Measurements from ENCODE around the gene HNRNPM. TPM values are rescaled to one million over a fixed set of nuclear protein-coding genes. Genes with fewer than 3 reads are reported as not detected.

HNRNPM gene
- total RNA-seq, 1 experiment from 2014 or later = 468 TPM

GRCh38 chr19:8481616-8482015, 36.8 kb downstream of the HNRNPM start:
- peaks cover 2% of the 10 kb centered on the region for H4K20me1 ChIP-seq (ENCODE audit: control insufficient read depth, insufficient read depth, insufficient read length)
- no peaks in the 10 kb centered on the region for H3K4me1 ChIP-seq (ENCODE audit: insufficient read depth, low read length)
- Mint-ChIP-seq H3K4me1 (peaks cover 6% of the 10 kb centered on the region in 2 experiments; a peak in 1 of 4 replicates), H3K9me3 (no peaks in the 10 kb centered on the region), H3K27me3 (ENCODE audit: low read depth) (no peaks in the 10 kb centered on the region; the same call in 1 of the 2 replicates), H3K27ac (peak overlapping the region in 2 of 3 experiments; percentile 80 to 88; a peak in 4 of 7 replicates), H3K36me3 (ENCODE audit: insufficient read depth in 1 of 3, low read depth in 3 of 3) (peaks cover 41 to 87% (median 85%) of the 10 kb centered on the region in 3 experiments; a peak in 6 of 7 replicates), H3K4me3 (no peak overlapping the region)
- no peak overlapping the region for H2BK15ac ChIP-seq (ENCODE audit: low read depth, low read length)
- no peak overlapping the region for H3K18ac ChIP-seq (ENCODE audit: insufficient read length, low read depth, low read length)
- H2AK5ac ChIP-seq (ENCODE audit: insufficient read length, low read length) = no peak overlapping the region
- H2BK120ac ChIP-seq (ENCODE audit: low read depth, low read length, poor library complexity, severe bottlenecking) = no peak overlapping the region
- H3T11ph ChIP-seq (ENCODE audit: low read length) = no peak overlapping the region
- no peak overlapping the region for H3K9ac ChIP-seq (ENCODE audit: extremely low read depth, insufficient read length, low read length)
- no peak overlapping the region for H4K5ac ChIP-seq (ENCODE audit: insufficient read length, low read depth, low read length)
- no peak overlapping the region for H3K14ac ChIP-seq (ENCODE audit: insufficient read depth, low read length)
- no peak overlapping the region for H4K8ac ChIP-seq (replicated peaks; ENCODE audit: insufficient read length, low read depth, low read length)
- H3K4ac ChIP-seq (ENCODE audit: low read depth, low read length) = no peak overlapping the region
- no peak overlapping the region for H3K23ac ChIP-seq (ENCODE audit: insufficient read length, low read depth, low read length)
- H2BK12ac ChIP-seq (ENCODE audit: insufficient read length, low read depth, low read length) = no peak overlapping the region
- WGBS (ENCODE audit: extremely low coverage, insufficient read length, low lambda C conversion rate) = no CpG with 5 or more reads among the region's 6 CpGs
- no peak for DNase-seq
- H3K56ac ChIP-seq (ENCODE audit: insufficient read length, low read depth, low read length) = no peak overlapping the region
- no peak overlapping the region for H2AFZ ChIP-seq (ENCODE audit: low read length)
- no peak overlapping the region for H2BK5ac ChIP-seq (ENCODE audit: insufficient read length, low read length)
- no peaks in the 10 kb centered on the region for H3K23me2 ChIP-seq (ENCODE audit: insufficient read length, low read depth, low read length, poor library complexity, severe bottlenecking)
- no peak overlapping the region for H2BK20ac ChIP-seq (ENCODE audit: low read depth, low read length, poor library complexity, severe bottlenecking)
- no peak for TF ChIP-seq CTCF (conservative IDR thresholded peaks at IDR 0.05)
- no peaks in the 10 kb centered on the region for H3K27me3 ChIP-seq (ENCODE audit: insufficient read depth, low read length)
- H3K27ac ChIP-seq (ENCODE audit: insufficient read length, low read depth, low read length) = no peak overlapping the region
- H3K79me1 ChIP-seq (ENCODE audit: insufficient read depth, low read depth, low read length, poor library complexity, severe bottlenecking) = no peaks in the 10 kb centered on the region
- H3K4me2 ChIP-seq (ENCODE audit: insufficient read depth, insufficient read length, low read length) = no peak overlapping the region
- peaks cover 25% of the 10 kb centered on the region; the same call in 1 of the 2 replicates for H3K79me2 ChIP-seq (ENCODE audit: insufficient read depth, low read length)
- no peaks in the 10 kb centered on the region for H3K9me3 ChIP-seq (ENCODE audit: control insufficient read depth, low read depth, low read length)
- no peak overlapping the region for H4K91ac ChIP-seq (ENCODE audit: insufficient read length, low read depth, low read length)

All from H9 (cell line).